GM13977 (cell line): ENCODE data around the gene CCDC87.

Source experiments
- DNase-seq: peaks from one replicate; pipeline ENCODE4 v3.0.0; 2012; ENCODE audit warnings: low spot score
- in situ Hi-C: fragments of 300-500 bp; cut with MboI; formaldehyde crosslinking; loops from one replicate; pipeline ENCODE4 v1.12.0; 2022; ENCODE audit warnings: low sequenced_read_pairs, low pct_unique_long_range_greater_than_20kb, mixed read lengths, inconsistent platforms; ENCODE audit not compliant: unreplicated experiment
- TF ChIP-seq, protein P1 (sequence below): IDR thresholded peaks from 2 replicates; pipeline ENCODE4 v1.5.1; 2012; ENCODE audit warnings: mild to moderate bottlenecking, control low read depth; ENCODE audit not compliant: insufficient read depth; ENCODE audit errors: extremely low read depth, missing control alignments

The CCDC87 gene

GRCh38 chr11:66566221-66566620 lies 26.6 kb downstream of the CCDC87 start:
- no peak for DNase-seq
- TF ChIP-seq, protein P1, sequence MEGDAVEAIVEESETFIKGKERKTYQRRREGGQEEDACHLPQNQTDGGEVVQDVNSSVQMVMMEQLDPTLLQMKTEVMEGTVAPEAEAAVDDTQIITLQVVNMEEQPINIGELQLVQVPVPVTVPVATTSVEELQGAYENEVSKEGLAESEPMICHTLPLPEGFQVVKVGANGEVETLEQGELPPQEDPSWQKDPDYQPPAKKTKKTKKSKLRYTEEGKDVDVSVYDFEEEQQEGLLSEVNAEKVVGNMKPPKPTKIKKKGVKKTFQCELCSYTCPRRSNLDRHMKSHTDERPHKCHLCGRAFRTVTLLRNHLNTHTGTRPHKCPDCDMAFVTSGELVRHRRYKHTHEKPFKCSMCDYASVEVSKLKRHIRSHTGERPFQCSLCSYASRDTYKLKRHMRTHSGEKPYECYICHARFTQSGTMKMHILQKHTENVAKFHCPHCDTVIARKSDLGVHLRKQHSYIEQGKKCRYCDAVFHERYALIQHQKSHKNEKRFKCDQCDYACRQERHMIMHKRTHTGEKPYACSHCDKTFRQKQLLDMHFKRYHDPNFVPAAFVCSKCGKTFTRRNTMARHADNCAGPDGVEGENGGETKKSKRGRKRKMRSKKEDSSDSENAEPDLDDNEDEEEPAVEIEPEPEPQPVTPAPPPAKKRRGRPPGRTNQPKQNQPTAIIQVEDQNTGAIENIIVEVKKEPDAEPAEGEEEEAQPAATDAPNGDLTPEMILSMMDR = no peak
- in situ Hi-C loops = loop anchor here (25.0 kb wide), 1 partner anchor 271 kb away; the partner anchor contains the start of gene RCE1

DNA sequence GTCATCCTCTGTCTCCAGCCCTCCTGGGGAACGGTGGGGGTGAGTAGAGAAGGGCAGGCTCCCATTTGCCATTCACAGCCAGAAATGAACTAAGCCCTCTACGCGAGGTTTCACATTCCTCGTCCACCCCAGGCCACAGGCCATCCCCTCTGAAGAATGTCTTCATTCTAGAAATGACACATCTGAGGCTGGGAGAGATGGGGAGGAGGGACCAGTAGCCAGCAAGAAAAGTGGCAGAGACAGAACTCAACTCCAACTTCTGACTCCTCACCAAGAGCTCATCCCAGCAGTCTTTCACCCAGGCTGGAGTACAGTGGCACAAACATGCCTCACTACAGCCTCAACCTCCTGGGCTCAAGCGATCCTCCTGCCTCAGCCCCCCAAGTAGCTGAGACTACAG lies 27.9 kb downstream of the CCDC87 start:
- DNase-seq = no peak
- in situ Hi-C loops = loop anchor here (25.0 kb wide), 1 partner anchor 272 kb away; the partner anchor contains the start of gene RCE1
- TF ChIP-seq, protein P1 = no peak

GRCh38 chr11:66564538-66564937 lies 28.3 kb downstream of the CCDC87 start:
- in situ Hi-C loops = loop anchor here (25.0 kb wide), 1 partner anchor 273 kb away; the partner anchor contains the start of gene RCE1
- DNase-seq = no peak
- TF ChIP-seq, protein P1 = no peak

DNA sequence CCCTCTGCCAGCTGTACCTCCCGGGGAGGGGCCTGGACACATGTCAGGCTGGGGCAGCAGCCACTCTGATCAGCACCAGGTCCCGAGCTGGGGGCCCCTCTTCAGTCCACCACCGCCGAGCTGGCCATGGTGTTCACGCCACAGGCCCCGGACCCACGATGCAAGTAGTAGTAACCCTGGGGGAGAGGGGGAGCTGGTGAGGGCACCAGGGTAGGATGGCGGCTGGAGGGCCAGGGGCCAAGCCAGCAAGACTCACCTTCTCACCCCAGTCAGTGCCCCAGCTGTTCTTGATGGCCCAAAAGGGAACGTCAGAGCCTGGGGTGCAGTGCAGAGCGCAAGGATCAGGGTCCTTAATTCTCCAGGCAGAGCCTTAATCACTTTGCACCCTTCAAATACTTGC lies 29.0 kb downstream of the CCDC87 start:
- DNase-seq = no peak
- in situ Hi-C loops = loop anchor here (25.0 kb wide), 1 partner anchor 273 kb away; the partner anchor contains the start of gene RCE1
- TF ChIP-seq, protein P1 = no peak

GRCh38 chr11:66562907-66563583 lies 29.8 kb downstream of the CCDC87 start:
- no peak for DNase-seq
- in situ Hi-C loops = loop anchor here (25.0 kb wide), 1 partner anchor 274 kb away; the partner anchor contains the start of gene RCE1
- TF ChIP-seq, protein P1 = no peak

DNA sequence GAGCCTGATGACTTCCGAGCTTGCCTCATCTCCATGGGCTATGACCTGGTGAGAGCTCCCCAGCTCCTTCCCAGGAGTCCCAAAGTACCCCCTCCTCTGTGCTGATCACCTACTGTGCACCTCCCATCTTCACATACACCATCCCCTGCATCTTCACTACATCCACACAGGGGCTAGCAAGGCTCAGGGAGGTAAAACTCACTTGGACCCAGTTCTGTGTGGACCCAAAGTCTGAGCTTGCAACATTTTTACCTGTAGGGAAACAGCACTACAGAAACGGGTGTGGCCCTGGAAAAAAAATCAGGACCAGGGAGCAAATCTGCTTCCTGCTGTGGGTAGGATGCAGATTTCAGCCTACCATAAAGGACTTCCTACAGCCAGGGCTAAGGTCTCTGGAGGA lies 30.6 kb downstream of the CCDC87 start:
- in situ Hi-C loops = loop anchor here (25.0 kb wide), 1 partner anchor 275 kb away; the partner anchor contains the start of gene RCE1
- TF ChIP-seq, protein P1 = no peak
- no peak for DNase-seq
